ENCODE data around the gene PFKP. TPM values are rescaled to one million over a fixed set of nuclear protein-coding genes. Genes with fewer than 3 reads are reported as not detected.

PFKP gene
- total and polyA plus RNA-seq, 5 donors = 86.8 to 120 (median 113) TPM

DNA sequence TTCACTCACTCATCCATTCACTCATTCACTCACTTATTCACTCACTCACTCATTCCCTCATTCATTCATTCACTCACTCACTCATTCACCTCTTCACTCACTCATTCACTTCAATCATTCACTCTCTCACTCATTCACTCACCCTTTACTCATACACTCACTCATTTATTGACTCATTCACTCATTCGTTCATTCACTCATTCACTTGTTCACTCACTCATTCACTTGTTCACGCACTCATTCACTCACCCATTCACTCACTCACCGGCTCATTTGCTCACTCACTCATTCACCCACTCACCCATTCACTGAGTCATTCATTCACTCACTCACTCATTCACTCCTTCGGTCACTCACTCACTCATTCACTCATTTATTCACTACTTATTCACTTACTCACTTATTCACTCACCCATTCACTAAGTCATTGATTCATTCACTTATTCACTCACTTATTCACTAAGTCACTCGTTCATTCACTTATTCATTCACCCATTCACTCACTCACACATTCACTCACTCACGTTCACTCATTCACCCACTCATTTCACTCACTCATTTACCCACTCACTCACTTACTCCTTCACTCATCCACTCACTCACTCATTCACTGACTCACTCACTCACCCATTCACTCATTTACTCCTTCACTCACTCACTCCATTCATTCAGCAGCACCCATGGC is 4.7 kb upstream of the PFKP start:
- H3K4me3 ChIP-seq (ENCODE audit: low read length) = no peak overlapping the region
- H3K27me3 ChIP-seq (ENCODE audit: control insufficient read depth, insufficient read depth) = no peaks in the 10 kb centered on the region
- intact Hi-C loops (cut with DNase I) = no loop called here
- ATAC-seq (no peak), DNase-seq (no peak)
- no peaks in the 10 kb centered on the region for H3K9me3 ChIP-seq (ENCODE audit: control insufficient read depth, low read length)
- H3K4me1 ChIP-seq (ENCODE audit: control insufficient read depth, insufficient read depth, low read length) = no peaks in the 10 kb centered on the region
- 57% methylated on average over 5 of the region's 6 CpGs for WGBS
- H3K27ac ChIP-seq (ENCODE audit: low read length) = no peak overlapping the region

DNA sequence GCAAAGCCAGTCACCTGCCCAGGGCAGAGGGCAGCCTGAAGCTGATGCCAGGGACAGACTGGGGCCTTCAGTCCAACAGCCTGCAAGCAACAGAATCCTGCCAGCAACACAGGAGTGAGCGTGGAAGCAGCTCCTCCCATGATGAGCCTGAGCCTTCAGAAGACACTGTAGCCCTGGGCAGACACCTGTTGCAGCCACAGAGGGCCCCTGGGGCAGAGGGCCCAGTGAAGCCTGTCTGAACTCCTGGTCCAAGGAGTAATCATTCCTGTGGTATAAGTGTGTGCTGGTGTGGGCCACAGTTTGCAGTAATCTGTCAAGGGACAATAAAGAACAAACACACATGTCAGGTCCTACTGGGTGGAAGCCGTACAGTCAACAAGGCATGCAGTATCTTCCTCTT is 2.9 kb upstream of the PFKP start:
- ATAC-seq = no peak

DNA sequence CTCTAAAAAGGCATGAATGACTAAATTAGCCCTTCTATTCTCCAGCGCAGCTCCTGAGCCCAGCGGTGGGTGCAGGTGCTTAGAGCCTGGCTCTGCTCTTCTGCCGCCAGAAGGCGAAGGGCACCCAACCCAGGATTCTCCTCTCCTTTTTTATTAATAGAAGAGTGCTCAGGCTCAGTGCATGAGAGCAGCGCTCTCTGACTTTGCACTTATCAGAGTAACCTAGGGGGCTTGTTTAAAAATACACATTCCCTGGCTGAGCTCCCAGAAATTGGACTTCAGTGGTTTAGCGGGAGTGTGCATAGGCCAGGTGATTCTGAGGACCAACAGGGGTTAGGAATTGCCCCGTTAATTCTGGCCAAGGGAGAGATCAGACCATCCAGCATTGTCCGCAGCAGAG is 1.7 kb upstream of the PFKP start:
- peak; percentile 34 to 57 for ATAC-seq
- intact Hi-C loops (cut with DNase I) = no loop called here
- WGBS = 61% methylated on average over 8 of the region's 8 CpGs

More for the DNA sequence above, 2.9 kb upstream of the PFKP start:
- Histone ChIP-seq H3K9me3 (ENCODE audit: control insufficient read depth, low read length) (no peaks in the 10 kb centered on the region), H3K4me3 (ENCODE audit: low read length) (no peak overlapping the region), H3K27me3 (ENCODE audit: control insufficient read depth, insufficient read depth) (no peaks in the 10 kb centered on the region), H3K27ac (ENCODE audit: low read length) (no peak overlapping the region), H3K4me1 (ENCODE audit: control insufficient read depth, insufficient read depth, low read length) (no peaks in the 10 kb centered on the region)
- intact Hi-C loops (cut with DNase I) = no loop called here
- DNase-seq = no peak
- 79% methylated on average over 2 of the region's 2 CpGs for WGBS

DNA sequence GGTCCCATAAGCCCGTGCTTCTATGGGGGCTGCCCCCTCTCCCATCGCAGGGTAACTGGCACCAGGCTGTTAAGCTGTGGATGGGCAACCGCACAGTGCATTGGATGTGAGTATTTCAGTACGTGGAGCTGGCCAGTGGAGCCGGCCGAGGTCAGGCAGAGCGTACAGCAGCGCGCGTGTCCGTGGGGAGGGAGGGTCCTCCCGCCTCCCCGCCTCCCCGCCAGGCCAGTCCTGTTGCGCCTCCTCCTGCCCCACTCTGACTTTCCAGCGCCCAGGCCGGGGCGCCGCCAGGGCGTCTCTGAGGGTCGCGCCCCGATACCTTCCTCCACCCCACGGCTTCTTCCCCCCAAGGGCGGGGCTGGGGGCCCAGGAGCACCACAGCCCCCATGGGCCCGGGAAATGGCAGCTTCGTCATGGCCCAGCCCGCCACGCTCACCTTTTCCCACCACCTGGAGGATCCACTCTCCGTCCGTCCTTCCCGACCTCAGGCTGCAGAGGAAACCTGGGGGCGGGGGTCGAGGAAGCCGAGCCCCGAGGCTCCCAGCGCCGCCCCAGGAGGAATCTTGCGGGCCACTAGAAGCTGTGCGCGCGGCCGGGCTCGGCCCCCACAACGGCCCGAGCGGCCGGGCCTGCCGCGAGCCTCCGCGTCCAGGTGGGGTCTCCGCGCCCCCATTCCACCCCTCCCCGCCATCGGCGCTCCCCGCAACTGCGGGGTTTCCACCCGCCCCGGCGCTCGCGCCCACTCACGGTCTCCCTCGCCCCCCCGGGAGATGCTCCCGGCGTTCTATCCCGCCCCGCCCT is 831 bp upstream of the PFKP start:
- H3K4me1 ChIP-seq (ENCODE audit: control insufficient read depth, insufficient read depth, low read length) = no peaks in the 10 kb centered on the region
- DNase-seq = peak in 2 of 3 donors; percentile 66 to 73
- H3K4me3 ChIP-seq (ENCODE audit: low read length) = peak overlapping the region; percentile 79
- peak; percentile 12 to 38 for ATAC-seq
- no peaks in the 10 kb centered on the region for H3K9me3 ChIP-seq (ENCODE audit: control insufficient read depth, low read length)
- intact Hi-C loops (cut with DNase I) = no loop called here
- 7% methylated on average over 71 of the region's 71 CpGs for WGBS
- H3K27ac ChIP-seq (ENCODE audit: low read length) = peak overlapping the region; percentile 61
- no peaks in the 10 kb centered on the region for H3K27me3 ChIP-seq (ENCODE audit: control insufficient read depth, insufficient read depth)

More for the DNA sequence above, 1.7 kb upstream of the PFKP start:
- Histone ChIP-seq H3K27me3 (ENCODE audit: control insufficient read depth, insufficient read depth) (no peaks in the 10 kb centered on the region), H3K4me1 (ENCODE audit: control insufficient read depth, insufficient read depth, low read length) (no peaks in the 10 kb centered on the region), H3K27ac (ENCODE audit: low read length) (peak overlapping the region; percentile 61), H3K9me3 (ENCODE audit: control insufficient read depth, low read length) (no peaks in the 10 kb centered on the region), H3K4me3 (ENCODE audit: low read length) (no peak overlapping the region)
- no peak for DNase-seq

DNA sequence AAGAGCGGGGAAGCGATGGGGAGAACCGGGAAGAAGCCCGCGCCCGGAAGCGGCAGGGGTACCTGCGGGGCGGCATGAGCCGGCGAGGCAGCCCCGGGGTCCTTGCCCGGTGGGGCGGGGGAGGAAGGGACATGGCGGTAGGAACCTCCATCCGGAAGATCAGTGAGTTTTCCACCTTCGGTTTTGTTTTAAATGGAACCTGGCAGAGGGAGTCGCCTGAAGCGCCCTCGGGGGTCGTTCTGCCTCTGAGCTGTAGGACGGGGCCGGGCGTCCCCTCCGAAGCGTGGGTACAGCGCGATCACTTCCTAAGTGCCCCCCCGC is 471 bp downstream of the PFKP start:
- no peak for DNase-seq
- H3K4me3 ChIP-seq (ENCODE audit: low read length) = peak overlapping the region; percentile 79
- WGBS = under 1% methylated on average over 29 of the region's 29 CpGs
- intact Hi-C loops (cut with DNase I) = no loop called here
- peak overlapping the region; percentile 63 for H3K27ac ChIP-seq (ENCODE audit: low read length)
- no peaks in the 10 kb centered on the region for H3K27me3 ChIP-seq (ENCODE audit: control insufficient read depth, insufficient read depth)
- ATAC-seq = no peak
- no peaks in the 10 kb centered on the region for H3K9me3 ChIP-seq (ENCODE audit: control insufficient read depth, low read length)
- no peaks in the 10 kb centered on the region for H3K4me1 ChIP-seq (ENCODE audit: control insufficient read depth, insufficient read depth, low read length)

DNA sequence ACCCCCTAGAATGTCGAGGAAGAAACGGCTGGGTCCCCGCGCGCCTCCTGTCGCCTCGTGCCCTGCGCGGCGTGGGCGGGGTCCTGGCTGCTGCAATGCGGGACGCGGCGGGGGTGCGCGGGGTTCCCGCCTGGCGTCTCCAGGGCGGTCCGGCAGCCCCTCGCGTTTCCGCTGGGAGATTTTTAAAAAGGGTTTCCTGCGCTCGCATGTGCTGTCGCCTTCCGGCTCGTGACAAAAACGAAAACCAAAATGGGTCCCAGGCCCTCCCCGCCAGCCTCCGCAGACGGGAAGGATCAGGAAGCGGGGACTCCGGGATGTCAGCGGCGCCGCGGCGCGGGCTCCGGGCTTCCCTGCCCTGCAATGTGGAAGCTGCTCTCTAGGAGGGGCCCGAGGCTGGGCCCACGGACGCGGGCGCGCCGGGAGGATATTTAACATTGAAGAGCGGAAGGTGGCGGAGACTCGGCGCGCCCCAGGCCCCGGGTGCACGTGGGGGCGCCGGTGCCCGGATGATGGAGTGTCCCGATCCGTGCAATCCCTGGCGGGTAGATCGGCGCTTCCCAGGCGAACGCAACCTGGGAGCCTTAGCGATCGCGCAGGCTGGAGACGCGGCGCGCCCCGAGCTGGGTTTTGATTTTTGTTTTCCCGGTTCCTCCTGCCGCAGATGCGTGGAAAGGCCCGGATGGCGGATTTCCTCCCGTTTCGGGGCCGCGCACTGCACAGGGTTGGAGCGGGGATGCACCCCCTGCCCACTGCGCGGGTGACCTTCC is 1.0 kb downstream of the PFKP start:
- Histone ChIP-seq H3K4me3 (ENCODE audit: low read length) (peak overlapping the region; percentile 79), H3K27ac (ENCODE audit: low read length) (peak overlapping the region; percentile 63), H3K27me3 (ENCODE audit: control insufficient read depth, insufficient read depth) (no peaks in the 10 kb centered on the region), H3K4me1 (ENCODE audit: control insufficient read depth, insufficient read depth, low read length) (no peaks in the 10 kb centered on the region), H3K9me3 (ENCODE audit: control insufficient read depth, low read length) (no peaks in the 10 kb centered on the region)
- intact Hi-C loops (cut with DNase I) = no loop called here
- under 1% methylated on average over 86 of the region's 86 CpGs for WGBS
- ATAC-seq (peak; percentile 61 to 62), DNase-seq (peak; percentile 69 to 87 (median 87))

DNA sequence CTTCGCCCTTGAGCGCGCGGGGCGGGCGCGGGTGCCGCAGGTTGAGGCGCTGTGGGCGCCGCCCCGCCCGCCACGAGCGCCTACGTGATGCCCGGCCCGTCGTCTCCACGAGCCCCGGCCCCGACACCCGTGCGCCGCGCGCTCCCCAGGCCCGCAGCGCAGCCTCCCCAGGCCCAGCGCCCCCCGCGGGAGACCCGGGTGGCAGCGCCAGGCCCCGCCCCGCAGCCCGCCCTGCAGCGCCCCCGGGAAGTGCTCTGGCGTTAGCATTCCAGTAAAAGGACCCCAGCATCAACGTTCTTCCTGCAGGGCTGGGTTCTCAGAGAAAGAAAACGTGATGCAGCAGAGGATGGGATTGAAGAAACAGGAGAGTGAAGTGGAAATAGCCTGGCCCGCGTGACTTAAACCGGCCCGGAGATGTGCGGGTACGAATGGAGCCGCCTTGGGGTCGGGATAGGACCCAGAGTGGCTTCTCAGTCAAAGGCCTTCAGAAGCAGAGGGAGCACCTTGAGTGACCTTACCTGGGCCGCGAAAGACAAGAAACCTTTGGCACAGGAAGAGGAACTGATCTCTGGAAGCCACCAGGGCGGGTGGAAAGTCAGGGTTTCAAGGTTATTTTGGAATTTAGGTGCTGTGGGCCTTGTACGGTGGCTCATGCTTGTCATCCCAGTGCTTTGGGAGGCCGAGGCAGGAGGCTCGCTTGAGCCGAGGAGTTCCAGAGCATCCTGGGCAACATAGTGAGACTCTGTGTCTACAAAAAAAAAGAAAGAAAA is 1.8 kb downstream of the PFKP start:
- H3K9me3 ChIP-seq (ENCODE audit: control insufficient read depth, low read length) = no peaks in the 10 kb centered on the region
- intact Hi-C loops (cut with DNase I) = no loop called here
- H3K27ac ChIP-seq (ENCODE audit: low read length) = peak overlapping the region; percentile 63
- WGBS = 14% methylated on average over 57 of the region's 57 CpGs
- H3K4me3 ChIP-seq (ENCODE audit: low read length) = peak overlapping the region; percentile 79
- peak; percentile 14 to 31 for ATAC-seq
- H3K27me3 ChIP-seq (ENCODE audit: control insufficient read depth, insufficient read depth) = no peaks in the 10 kb centered on the region
- no peaks in the 10 kb centered on the region for H3K4me1 ChIP-seq (ENCODE audit: control insufficient read depth, insufficient read depth, low read length)
- DNase-seq = peak in 1 of 3 donors; percentile 75

DNA sequence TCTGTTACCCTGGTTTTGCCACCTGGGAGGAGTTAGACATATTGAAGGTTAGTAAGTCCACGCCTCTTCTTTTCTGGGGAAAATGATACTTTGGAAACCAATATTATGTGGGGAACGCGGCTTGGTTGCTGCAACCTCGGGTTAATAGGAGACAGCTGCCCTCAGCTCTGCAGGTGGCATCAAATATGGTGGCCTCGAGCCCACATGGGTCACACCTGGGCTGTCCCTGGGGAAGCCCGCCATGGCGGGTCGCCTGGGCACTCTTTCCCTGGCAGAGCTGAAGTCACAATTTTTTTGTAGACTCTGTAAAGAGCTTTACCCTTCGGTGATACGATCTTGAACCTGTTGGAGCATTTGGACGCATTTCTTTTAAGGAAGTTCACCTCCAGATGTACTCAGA is 2.5 kb downstream of the PFKP start:
- no peak overlapping the region for H3K27ac ChIP-seq (ENCODE audit: low read length)
- DNase-seq = no peak
- 93% methylated on average over 11 of the region's 11 CpGs for WGBS
- no peak overlapping the region for H3K4me3 ChIP-seq (ENCODE audit: low read length)
- intact Hi-C loops (cut with DNase I) = no loop called here
- H3K4me1 ChIP-seq (ENCODE audit: control insufficient read depth, insufficient read depth, low read length) = no peaks in the 10 kb centered on the region
- no peaks in the 10 kb centered on the region for H3K27me3 ChIP-seq (ENCODE audit: control insufficient read depth, insufficient read depth)
- no peak for ATAC-seq
- no peaks in the 10 kb centered on the region for H3K9me3 ChIP-seq (ENCODE audit: control insufficient read depth, low read length)

DNA sequence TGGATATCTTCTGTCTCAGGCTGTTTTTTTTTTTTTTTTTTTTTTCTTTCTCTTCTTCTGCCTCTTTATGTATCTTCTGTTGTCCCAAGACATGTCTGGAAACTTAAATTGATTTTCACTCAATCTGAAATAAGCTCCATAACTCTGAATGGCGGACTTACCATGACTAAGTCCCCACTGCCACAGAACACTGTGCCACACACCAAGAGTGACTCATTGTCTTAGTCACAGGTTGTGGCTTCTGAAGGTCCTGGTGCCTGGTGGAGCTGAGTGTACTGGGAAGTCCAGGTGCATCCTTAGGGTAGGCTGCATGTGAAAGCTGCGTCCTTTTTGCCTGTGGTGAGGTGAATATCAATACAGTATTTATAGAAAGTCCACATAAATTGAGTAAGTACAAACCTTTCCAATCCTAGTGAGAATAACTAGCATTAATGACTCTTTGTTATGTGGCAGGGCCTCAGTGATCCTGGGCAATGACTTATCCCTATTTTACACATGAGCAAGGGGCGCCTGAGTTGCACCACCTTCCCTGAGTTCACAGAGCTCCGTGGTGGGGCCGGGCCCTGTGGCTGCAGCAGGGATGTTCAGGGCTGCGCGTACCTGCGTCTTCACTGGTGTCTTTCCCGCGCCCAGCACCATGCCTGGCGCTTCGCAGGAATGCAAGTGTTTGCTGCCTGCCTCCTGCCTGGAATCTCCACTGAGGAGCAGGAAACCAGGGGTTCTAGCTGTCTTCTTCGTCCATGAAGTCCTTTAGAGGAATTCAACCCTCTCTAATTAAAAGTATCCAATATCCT is 4.3 kb downstream of the PFKP start:
- ATAC-seq (no peak), DNase-seq (no peak)
- H3K27ac ChIP-seq (ENCODE audit: low read length) = no peak overlapping the region
- H3K4me3 ChIP-seq (ENCODE audit: low read length) = no peak overlapping the region
- no peaks in the 10 kb centered on the region for H3K9me3 ChIP-seq (ENCODE audit: control insufficient read depth, low read length)
- H3K27me3 ChIP-seq (ENCODE audit: control insufficient read depth, insufficient read depth) = no peaks in the 10 kb centered on the region
- H3K4me1 ChIP-seq (ENCODE audit: control insufficient read depth, insufficient read depth, low read length) = no peaks in the 10 kb centered on the region
- 95% methylated on average over 13 of the region's 13 CpGs for WGBS
- intact Hi-C loops (cut with DNase I) = no loop called here

Data from right cardiac atrium (tissue), 5 donors.